ENCODE measurements around the gene ZDHHC18.

ZDHHC18 gene

GRCh38 chr1:26787706-26788514 is 38.6 kb upstream of the ZDHHC18 start, which contains the start of gene PIGV:
Gene PIGV, plus strand, starts transcription at chr1:26787950. Its CDS starts 2,866 bp downstream, at chr1:26790816.
- H2BK5ac ChIP-seq (ENCODE audit: low read length): peak within 1 kb of the TSS; percentile 69
- peaks cover 2% of the 10 kb centered on the region for H3K79me1 ChIP-seq (ENCODE audit: low read depth, low read length)
- no peak within 1 kb of the TSS for H4K8ac ChIP-seq (ENCODE audit: low read depth, low read length)
- peaks cover 1 to 8% of the 10 kb centered on the region in 2 donors for H3K36me3 ChIP-seq (replicated peaks in 1 of 2; ENCODE audit: control insufficient read depth in 2 of 2, insufficient read depth in 2 of 2, low read length in 2 of 2)
- H3K4me2 ChIP-seq (ENCODE audit: insufficient read depth, low read length, poor library complexity, severe bottlenecking): peak within 1 kb of the TSS; percentile 95
- H3K14ac ChIP-seq (ENCODE audit: low read length): no peak within 1 kb of the TSS
- no peaks in the 10 kb centered on the region for H3K27me3 ChIP-seq (ENCODE audit: control insufficient read depth in 3 of 3, insufficient read depth in 3 of 3, low read depth in 1 of 3, low read length in 3 of 3)
- peak within 1 kb of the TSS; percentile 89 to 90 for H3K4me3 ChIP-seq (ENCODE audit: low read length in 2 of 2)
- H4K91ac ChIP-seq (ENCODE audit: low read depth, low read length, poor library complexity): no peak within 1 kb of the TSS
- no peak within 1 kb of the TSS for H3K4ac ChIP-seq (ENCODE audit: low read length)
- peak within 1 kb of the TSS; percentile 97 for H2AFZ ChIP-seq (ENCODE audit: low read length)
- no peak within 1 kb of the TSS for H2BK12ac ChIP-seq (ENCODE audit: low read length)
- H3K27ac ChIP-seq (replicated peaks; ENCODE audit: low read length): peak within 1 kb of the TSS; percentile 97
- peak within 1 kb of the TSS; percentile 96 for H3K18ac ChIP-seq (ENCODE audit: low read length)
- WGBS, 2 donors (ENCODE audit: extremely low coverage in 2 of 2, insufficient read length in 2 of 2, insufficient replicate concordance in 1 of 2): no CpG with 5 or more reads among the region's 63 CpGs
- peak within 1 kb of the TSS; percentile 91 for H3K9ac ChIP-seq (ENCODE audit: low read depth, low read length, poor library complexity)
- H2BK120ac ChIP-seq (ENCODE audit: low read depth, low read length): no peak within 1 kb of the TSS
- no peaks in the 10 kb centered on the region for H3K9me3 ChIP-seq (replicated peaks in 1 of 2; ENCODE audit: control insufficient read depth in 2 of 2, insufficient read depth in 1 of 2, low read depth in 1 of 2, low read length in 2 of 2)
- no peak within 1 kb of the TSS for H2BK15ac ChIP-seq (ENCODE audit: low read length)
- peaks cover 15 to 39% of the 10 kb centered on the region in 2 donors for H3K4me1 ChIP-seq (ENCODE audit: control insufficient read depth in 2 of 2, insufficient read depth in 1 of 2, low read depth in 1 of 2, low read length in 2 of 2)
- peak; percentile 88 for DNase-seq (ENCODE audit: low spot score)
- peak within 1 kb of the TSS; percentile 3 for H3K23ac ChIP-seq (ENCODE audit: low read depth, low read length, poor library complexity)
- peak within 1 kb of the TSS; percentile 44 for H2AK5ac ChIP-seq (ENCODE audit: low read depth, low read length)

- no peak overlapping the region for H2BK12ac ChIP-seq (ENCODE audit: low read length)
- no peak overlapping the region for H2BK15ac ChIP-seq (ENCODE audit: low read length)
- peaks cover 2% of the 10 kb centered on the region for H3K79me1 ChIP-seq (ENCODE audit: low read depth, low read length)
- H3K4ac ChIP-seq (ENCODE audit: low read length): no peak overlapping the region
- no peaks in the 10 kb centered on the region for H3K9me3 ChIP-seq (replicated peaks in 1 of 2; ENCODE audit: control insufficient read depth in 2 of 2, insufficient read depth in 1 of 2, low read depth in 1 of 2, low read length in 2 of 2)
- peak overlapping the region; percentile 97 for H2AFZ ChIP-seq (ENCODE audit: low read length)
- peaks cover 15 to 34% of the 10 kb centered on the region in 2 donors for H3K4me1 ChIP-seq (ENCODE audit: control insufficient read depth in 2 of 2, insufficient read depth in 1 of 2, low read depth in 1 of 2, low read length in 2 of 2)
- H3K27ac ChIP-seq (replicated peaks; ENCODE audit: low read length): peak overlapping the region; percentile 97
- H2BK120ac ChIP-seq (ENCODE audit: low read depth, low read length): no peak overlapping the region
- no CpG with 5 or more reads among the region's 10 CpGs for WGBS, 2 donors (ENCODE audit: extremely low coverage in 2 of 2, insufficient read length in 2 of 2, insufficient replicate concordance in 1 of 2)
- H3K27me3 ChIP-seq (ENCODE audit: control insufficient read depth in 3 of 3, insufficient read depth in 3 of 3, low read depth in 1 of 3, low read length in 3 of 3): no peaks in the 10 kb centered on the region
- H2AK5ac ChIP-seq (ENCODE audit: low read depth, low read length): peak overlapping the region; percentile 43
- no peak overlapping the region for H4K91ac ChIP-seq (ENCODE audit: low read depth, low read length, poor library complexity)
- peak overlapping the region; percentile 69 for H2BK5ac ChIP-seq (ENCODE audit: low read length)
- H3K4me3 ChIP-seq (ENCODE audit: low read length in 2 of 2): peak overlapping the region; percentile 89 to 90
- H3K18ac ChIP-seq (ENCODE audit: low read length): peak overlapping the region; percentile 96
- H3K14ac ChIP-seq (ENCODE audit: low read length): no peak overlapping the region
- H3K36me3 ChIP-seq (replicated peaks in 1 of 2; ENCODE audit: control insufficient read depth in 2 of 2, insufficient read depth in 2 of 2, low read length in 2 of 2): peaks cover 0 to 3% of the 10 kb centered on the region in 2 donors
- H3K4me2 ChIP-seq (ENCODE audit: insufficient read depth, low read length, poor library complexity, severe bottlenecking): peak overlapping the region; percentile 94
- peak overlapping the region; percentile 91 for H3K9ac ChIP-seq (ENCODE audit: low read depth, low read length, poor library complexity)
- no peak overlapping the region for H4K8ac ChIP-seq (ENCODE audit: low read depth, low read length)
- H3K23ac ChIP-seq (ENCODE audit: low read depth, low read length, poor library complexity): no peak overlapping the region
- DNase-seq (ENCODE audit: low spot score): no peak
Measured at GRCh38 chr1:26788515-26788785, 38.0 kb upstream of the ZDHHC18 start.

- Histone ChIP-seq H3K4me3 (ENCODE audit: low read length in 2 of 2) (peak overlapping the region in 1 of 2 donors; percentile 90), H3K14ac (ENCODE audit: low read length) (no peak overlapping the region), H2BK5ac (ENCODE audit: low read length) (no peak overlapping the region), H3K9ac (ENCODE audit: low read depth, low read length, poor library complexity) (no peak overlapping the region), H3K4me1 (ENCODE audit: control insufficient read depth in 2 of 2, insufficient read depth in 1 of 2, low read depth in 1 of 2, low read length in 2 of 2) (peaks cover 14 to 28% of the 10 kb centered on the region in 2 donors), H2AK5ac (ENCODE audit: low read depth, low read length) (no peak overlapping the region), H3K27ac (replicated peaks; ENCODE audit: low read length) (peak overlapping the region; percentile 17), H2AFZ (ENCODE audit: low read length) (peak overlapping the region; percentile 26), H4K8ac (ENCODE audit: low read depth, low read length) (no peak overlapping the region), H2BK12ac (ENCODE audit: low read length) (no peak overlapping the region), H3K79me1 (ENCODE audit: low read depth, low read length) (peaks cover 2% of the 10 kb centered on the region), H3K9me3 (replicated peaks in 1 of 2; ENCODE audit: control insufficient read depth in 2 of 2, insufficient read depth in 1 of 2, low read depth in 1 of 2, low read length in 2 of 2) (no peaks in the 10 kb centered on the region), H3K36me3 (replicated peaks in 1 of 2; ENCODE audit: control insufficient read depth in 2 of 2, insufficient read depth in 2 of 2, low read length in 2 of 2) (peaks cover 0 to 3% of the 10 kb centered on the region in 2 donors), H2BK120ac (ENCODE audit: low read depth, low read length) (no peak overlapping the region), H3K18ac (ENCODE audit: low read length) (no peak overlapping the region), H3K4me2 (ENCODE audit: insufficient read depth, low read length, poor library complexity, severe bottlenecking) (peak overlapping the region; percentile 94), H3K23ac (ENCODE audit: low read depth, low read length, poor library complexity) (no peak overlapping the region), H3K4ac (ENCODE audit: low read length) (no peak overlapping the region), H4K91ac (ENCODE audit: low read depth, low read length, poor library complexity) (no peak overlapping the region), H3K27me3 (ENCODE audit: control insufficient read depth in 3 of 3, insufficient read depth in 3 of 3, low read depth in 1 of 3, low read length in 3 of 3) (no peaks in the 10 kb centered on the region), H2BK15ac (ENCODE audit: low read length) (no peak overlapping the region)
- no CpG with 5 or more reads among the region's 19 CpGs for WGBS, 2 donors (ENCODE audit: extremely low coverage in 2 of 2, insufficient read length in 2 of 2, insufficient replicate concordance in 1 of 2)
- DNase-seq (ENCODE audit: low spot score): peak; percentile 75
Measured at GRCh38 chr1:26788836-26789611, 37.5 kb upstream of the ZDHHC18 start.

GRCh38 chr1:26789612-26789865 is 36.9 kb upstream of the ZDHHC18 start:
- no CpG with 5 or more reads among the region's 3 CpGs for WGBS, 2 donors (ENCODE audit: extremely low coverage in 2 of 2, insufficient read length in 2 of 2, insufficient replicate concordance in 1 of 2)
- no peak overlapping the region for H2BK12ac ChIP-seq (ENCODE audit: low read length)
- H3K79me1 ChIP-seq (ENCODE audit: low read depth, low read length): peaks cover 2% of the 10 kb centered on the region
- H2BK120ac ChIP-seq (ENCODE audit: low read depth, low read length): no peak overlapping the region
- H2BK15ac ChIP-seq (ENCODE audit: low read length): no peak overlapping the region
- peaks cover 14 to 23% of the 10 kb centered on the region in 2 donors for H3K4me1 ChIP-seq (ENCODE audit: control insufficient read depth in 2 of 2, insufficient read depth in 1 of 2, low read depth in 1 of 2, low read length in 2 of 2)
- H3K27ac ChIP-seq (replicated peaks; ENCODE audit: low read length): no peak overlapping the region
- no peak overlapping the region for H4K91ac ChIP-seq (ENCODE audit: low read depth, low read length, poor library complexity)
- H3K4me3 ChIP-seq (ENCODE audit: low read length in 2 of 2): no peak overlapping the region
- no peak for DNase-seq (ENCODE audit: low spot score)
- no peak overlapping the region for H3K23ac ChIP-seq (ENCODE audit: low read depth, low read length, poor library complexity)
- H2AK5ac ChIP-seq (ENCODE audit: low read depth, low read length): no peak overlapping the region
- H2BK5ac ChIP-seq (ENCODE audit: low read length): no peak overlapping the region
- H3K18ac ChIP-seq (ENCODE audit: low read length): no peak overlapping the region
- H2AFZ ChIP-seq (ENCODE audit: low read length): no peak overlapping the region
- no peak overlapping the region for H3K14ac ChIP-seq (ENCODE audit: low read length)
- peaks cover 3 to 8% of the 10 kb centered on the region in 2 donors for H3K36me3 ChIP-seq (replicated peaks in 1 of 2; ENCODE audit: control insufficient read depth in 2 of 2, insufficient read depth in 2 of 2, low read length in 2 of 2)
- H4K8ac ChIP-seq (ENCODE audit: low read depth, low read length): no peak overlapping the region
- H3K4ac ChIP-seq (ENCODE audit: low read length): no peak overlapping the region
- H3K27me3 ChIP-seq (ENCODE audit: control insufficient read depth in 3 of 3, insufficient read depth in 3 of 3, low read depth in 1 of 3, low read length in 3 of 3): no peaks in the 10 kb centered on the region
- no peak overlapping the region for H3K9ac ChIP-seq (ENCODE audit: low read depth, low read length, poor library complexity)
- H3K4me2 ChIP-seq (ENCODE audit: insufficient read depth, low read length, poor library complexity, severe bottlenecking): no peak overlapping the region
- no peaks in the 10 kb centered on the region for H3K9me3 ChIP-seq (replicated peaks in 1 of 2; ENCODE audit: control insufficient read depth in 2 of 2, insufficient read depth in 1 of 2, low read depth in 1 of 2, low read length in 2 of 2)
